PFSK-1 (cell line): ENCODE results near the gene ERMP1.

ENCODE experiments used
- FOXP2 ChIP-seq: optimal IDR thresholded peaks from 2 replicates; pipeline ENCODE3; 2011; ENCODE audit warnings: borderline replicate concordance, control low read depth, inconsistent platforms; ENCODE audit not compliant: insufficient read depth; ENCODE audit errors: extremely low read length, extremely low read depth
- POLR2AphosphoS5 ChIP-seq: IDR thresholded peaks from 2 replicates; pipeline ENCODE4 v1.6.1; 2012; ENCODE audit warnings: low read depth, mild to moderate bottlenecking, control low read depth, low read length, moderate library complexity
- SIN3A ChIP-seq: IDR thresholded peaks from 2 replicates; pipeline ENCODE4 v1.6.1; 2012; ENCODE audit warnings: mild to moderate bottlenecking, low read length, moderate library complexity, borderline replicate concordance; ENCODE audit not compliant: insufficient read depth
- TAF1 ChIP-seq: IDR thresholded peaks from 2 replicates; pipeline ENCODE4 v1.6.1; 2012; ENCODE audit warnings: low read length, control low read depth, borderline replicate concordance; ENCODE audit not compliant: insufficient read depth
- TF ChIP-seq, protein P1 (sequence below), 2 experiments: IDR thresholded peaks; 2 replicates each; pipeline versions ENCODE4 v1.6.1 to v1.8.0; 2011 to 2012; ENCODE audit warnings: low read depth in 2 of 2, low read length in 2 of 2, control low read depth in 1 of 2, inconsistent platforms in 1 of 2, mild to moderate bottlenecking in 1 of 2, moderate library complexity in 1 of 2; ENCODE audit not compliant: insufficient read depth in 1 of 2

The ERMP1 gene

DNA sequence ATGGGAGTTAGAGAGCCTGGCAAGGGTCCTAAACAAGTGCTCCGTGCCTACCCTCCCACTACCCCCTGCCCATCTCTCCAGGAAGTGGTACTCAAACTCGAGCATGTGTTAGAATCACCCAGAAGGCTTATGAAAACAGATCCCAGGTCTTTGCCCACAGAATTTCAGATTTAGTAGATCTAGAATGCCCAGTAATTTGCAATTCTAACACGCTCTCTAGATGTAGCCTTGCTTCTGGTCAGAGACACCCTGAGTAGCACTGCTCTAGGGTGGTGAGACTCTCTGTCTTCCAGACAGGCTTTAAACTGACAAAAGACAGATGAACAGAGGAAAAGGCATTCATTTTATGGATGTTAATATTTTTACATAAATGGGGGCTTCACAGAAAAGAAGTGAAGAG, 20.7 kb upstream of the ERMP1 start:
- TF ChIP-seq SIN3A (no peak), FOXP2 (no peak), POLR2AphosphoS5 (no peak)
- TF ChIP-seq, protein P1, sequence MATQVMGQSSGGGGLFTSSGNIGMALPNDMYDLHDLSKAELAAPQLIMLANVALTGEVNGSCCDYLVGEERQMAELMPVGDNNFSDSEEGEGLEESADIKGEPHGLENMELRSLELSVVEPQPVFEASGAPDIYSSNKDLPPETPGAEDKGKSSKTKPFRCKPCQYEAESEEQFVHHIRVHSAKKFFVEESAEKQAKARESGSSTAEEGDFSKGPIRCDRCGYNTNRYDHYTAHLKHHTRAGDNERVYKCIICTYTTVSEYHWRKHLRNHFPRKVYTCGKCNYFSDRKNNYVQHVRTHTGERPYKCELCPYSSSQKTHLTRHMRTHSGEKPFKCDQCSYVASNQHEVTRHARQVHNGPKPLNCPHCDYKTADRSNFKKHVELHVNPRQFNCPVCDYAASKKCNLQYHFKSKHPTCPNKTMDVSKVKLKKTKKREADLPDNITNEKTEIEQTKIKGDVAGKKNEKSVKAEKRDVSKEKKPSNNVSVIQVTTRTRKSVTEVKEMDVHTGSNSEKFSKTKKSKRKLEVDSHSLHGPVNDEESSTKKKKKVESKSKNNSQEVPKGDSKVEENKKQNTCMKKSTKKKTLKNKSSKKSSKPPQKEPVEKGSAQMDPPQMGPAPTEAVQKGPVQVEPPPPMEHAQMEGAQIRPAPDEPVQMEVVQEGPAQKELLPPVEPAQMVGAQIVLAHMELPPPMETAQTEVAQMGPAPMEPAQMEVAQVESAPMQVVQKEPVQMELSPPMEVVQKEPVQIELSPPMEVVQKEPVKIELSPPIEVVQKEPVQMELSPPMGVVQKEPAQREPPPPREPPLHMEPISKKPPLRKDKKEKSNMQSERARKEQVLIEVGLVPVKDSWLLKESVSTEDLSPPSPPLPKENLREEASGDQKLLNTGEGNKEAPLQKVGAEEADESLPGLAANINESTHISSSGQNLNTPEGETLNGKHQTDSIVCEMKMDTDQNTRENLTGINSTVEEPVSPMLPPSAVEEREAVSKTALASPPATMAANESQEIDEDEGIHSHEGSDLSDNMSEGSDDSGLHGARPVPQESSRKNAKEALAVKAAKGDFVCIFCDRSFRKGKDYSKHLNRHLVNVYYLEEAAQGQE (IDR thresholded peaks at IDR 0.05; ENCODE audit: insufficient read depth in 1 of 2, low read depth in 2 of 2, low read length in 2 of 2) = no peak

DNA sequence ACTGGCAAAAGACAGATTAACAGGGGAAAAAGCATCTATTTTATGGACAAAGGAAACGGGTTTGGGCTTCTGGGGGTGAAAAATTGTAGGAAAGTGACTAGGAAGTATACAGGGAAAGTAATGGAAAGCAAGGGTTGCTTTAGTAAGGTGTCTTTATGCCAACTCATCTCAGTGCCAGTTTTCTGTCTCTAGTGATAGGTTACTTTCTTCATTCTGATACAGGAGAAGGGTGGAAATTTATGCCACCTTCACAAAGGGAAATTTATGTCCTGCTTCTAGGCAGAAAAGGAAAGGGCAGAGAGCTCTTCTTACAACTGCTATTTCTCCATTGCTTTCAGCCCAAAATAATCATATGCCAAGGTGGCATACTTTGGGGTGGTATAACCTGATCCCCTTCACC, 20.1 kb upstream of the ERMP1 start:
- TF ChIP-seq SIN3A (no peak), POLR2AphosphoS5 (no peak), FOXP2 (no peak), TAF1 (no peak)
- TF ChIP-seq, protein P1 (IDR thresholded peaks at IDR 0.05; ENCODE audit: insufficient read depth in 1 of 2, low read depth in 2 of 2, low read length in 2 of 2) = no peak

GRCh38 chr9:5851445-5851844, 18.5 kb upstream of the ERMP1 start:
- no peak for TF ChIP-seq TAF1
- no peak for TF ChIP-seq SIN3A
- TF ChIP-seq, protein P1 (IDR thresholded peaks at IDR 0.05; ENCODE audit: insufficient read depth in 1 of 2, low read depth in 2 of 2, low read length in 2 of 2) = no peak
- TF ChIP-seq POLR2AphosphoS5 = no peak
- TF ChIP-seq FOXP2 = no peak

DNA sequence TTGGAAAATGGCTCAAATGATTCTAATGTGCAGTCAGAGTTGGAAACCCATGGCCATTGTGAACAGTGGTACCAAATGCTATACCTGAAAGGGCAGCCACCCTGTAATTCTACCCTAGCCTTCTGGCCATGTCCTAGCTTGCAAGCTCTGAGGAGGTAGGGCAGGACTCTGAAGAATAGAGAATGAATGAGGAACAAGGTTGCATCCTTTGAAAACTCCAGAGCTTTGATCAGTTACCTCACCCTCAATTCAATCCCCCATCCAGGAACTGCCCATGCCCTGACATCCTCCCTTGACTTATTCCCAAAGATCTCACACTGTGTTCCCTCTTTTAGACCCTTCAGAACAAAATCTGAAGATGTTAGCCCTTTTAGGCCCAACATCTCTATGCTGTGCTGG, 17.8 kb upstream of the ERMP1 start:
- TF ChIP-seq POLR2AphosphoS5 = no peak
- no peak for TF ChIP-seq SIN3A
- TF ChIP-seq, protein P1 (IDR thresholded peaks at IDR 0.05; ENCODE audit: insufficient read depth in 1 of 2, low read depth in 2 of 2, low read length in 2 of 2) = no peak
- TF ChIP-seq TAF1 = no peak
- no peak for TF ChIP-seq FOXP2

- TF ChIP-seq, protein P1 (IDR thresholded peaks at IDR 0.05; ENCODE audit: insufficient read depth in 1 of 2, low read depth in 2 of 2, low read length in 2 of 2) = no peak
- TF ChIP-seq TAF1 (no peak), POLR2AphosphoS5 (no peak), FOXP2 (no peak), SIN3A (no peak)
These were observed 15.5 kb upstream of the ERMP1 start for GRCh38 chr9:5848372-5848882.
